ENCODE data around the gene PGGT1B.

PGGT1B gene

GRCh38 chr5:115179394-115180164, 83.1 kb downstream of the PGGT1B start:
- no peak for DNase-seq

GRCh38 chr5:115179030-115179393, 83.7 kb downstream of the PGGT1B start:
- no peak for DNase-seq

- DNase-seq: no peak
Observed at GRCh38 chr5:115170929-115171510, 91.7 kb downstream of the PGGT1B start.

- no peak for DNase-seq
Observed at GRCh38 chr5:115170134-115170928, 92.3 kb downstream of the PGGT1B start.

- peak; percentile 52 to 80 (median 65) for DNase-seq
Observed at GRCh38 chr5:115169487-115170133, 93.1 kb downstream of the PGGT1B start, which contains the start of gene TRIM36. Gene TRIM36 (minus strand): TSS chr5:115169908. CDS start chr5:115169634, 274 bp downstream.

- DNase-seq: no peak
Observed at GRCh38 chr5:115168829-115169486, 93.7 kb downstream of the PGGT1B start.

GRCh38 chr5:115166744-115167393, 95.8 kb downstream of the PGGT1B start:
- no peak for DNase-seq

GRCh38 chr5:115165790-115166189, 96.9 kb downstream of the PGGT1B start:
- no peak for DNase-seq

GRCh38 chr5:115160975-115161475, 101.7 kb downstream of the PGGT1B start:
- no peak for DNase-seq

Measured in activated CD4-positive, CD25-positive, alpha-beta regulatory T cell (primary cell).